Gastroesophageal sphincter (tissue), 3 donors: ENCODE measurements around the gene POLD2.

Experiments used
- EP300 ChIP-seq: sonication (generic); formaldehyde crosslinking; IDR thresholded peaks from one replicate; pipeline ENCODE4 v1.6.1; 2017; ENCODE audit warnings: antibody characterized with exemption, mild to moderate bottlenecking
- POLR2A ChIP-seq, 2 donors: fragments of 450-650 bp; IDR thresholded peaks; one replicate each; pipeline ENCODE4 v1.6.1; 2017; ENCODE audit warnings: antibody characterized with exemption in 2 of 2, mild to moderate bottlenecking in 2 of 2, moderate library complexity in 1 of 2
- POLR2AphosphoS5 ChIP-seq: sonication (generic); formaldehyde crosslinking; IDR thresholded peaks from one replicate; pipeline ENCODE4 v1.6.1; 2017; ENCODE audit warnings: antibody characterized with exemption
- TF ChIP-seq, protein P1 (sequence below), 4 experiments: fragments of 200-600 bp in 2 of 4; fragments of 450-650 bp in 2 of 4; sonication (generic) in 1 of 4; IDR thresholded peaks; one replicate each; pipeline ENCODE4 v1.5.1; 2017 to 2019; ENCODE audit warnings: antibody characterized with exemption in 4 of 4, mild to moderate bottlenecking in 2 of 4, moderate library complexity in 2 of 4

DNA sequence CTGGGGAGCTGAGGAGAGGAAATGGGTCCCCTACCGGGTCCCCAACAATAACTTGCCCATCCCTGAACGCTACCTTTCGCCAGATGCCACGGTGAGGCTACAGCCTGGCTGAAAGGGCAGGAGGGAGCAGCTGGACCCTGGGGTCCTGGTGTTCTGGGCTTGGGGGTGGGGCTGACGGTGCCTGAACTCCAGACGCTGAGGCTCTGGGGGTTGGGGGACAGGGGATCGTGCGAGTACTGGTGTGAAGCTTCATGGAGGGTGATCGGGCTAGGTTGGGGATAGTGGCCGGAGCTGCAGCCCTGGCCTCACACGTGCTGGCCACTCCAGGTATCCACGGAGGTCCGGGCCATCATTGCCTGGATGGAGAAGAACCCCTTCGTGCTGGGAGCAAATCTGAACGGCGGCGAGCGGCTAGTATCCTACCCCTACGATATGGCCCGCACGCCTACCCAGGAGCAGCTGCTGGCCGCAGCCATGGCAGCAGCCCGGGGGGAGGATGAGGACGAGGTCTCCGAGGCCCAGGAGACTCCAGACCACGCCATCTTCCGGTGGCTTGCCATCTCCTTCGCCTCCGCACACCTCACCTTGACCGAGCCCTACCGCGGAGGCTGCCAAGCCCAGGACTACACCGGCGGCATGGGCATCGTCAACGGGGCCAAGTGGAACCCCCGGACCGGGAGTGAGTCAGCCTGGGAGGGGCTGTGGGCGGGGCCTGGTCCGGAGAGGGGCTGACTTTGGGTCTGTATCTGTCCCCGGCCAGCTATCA is 10.9 kb downstream of the POLD2 start:
- TF ChIP-seq, protein P1, sequence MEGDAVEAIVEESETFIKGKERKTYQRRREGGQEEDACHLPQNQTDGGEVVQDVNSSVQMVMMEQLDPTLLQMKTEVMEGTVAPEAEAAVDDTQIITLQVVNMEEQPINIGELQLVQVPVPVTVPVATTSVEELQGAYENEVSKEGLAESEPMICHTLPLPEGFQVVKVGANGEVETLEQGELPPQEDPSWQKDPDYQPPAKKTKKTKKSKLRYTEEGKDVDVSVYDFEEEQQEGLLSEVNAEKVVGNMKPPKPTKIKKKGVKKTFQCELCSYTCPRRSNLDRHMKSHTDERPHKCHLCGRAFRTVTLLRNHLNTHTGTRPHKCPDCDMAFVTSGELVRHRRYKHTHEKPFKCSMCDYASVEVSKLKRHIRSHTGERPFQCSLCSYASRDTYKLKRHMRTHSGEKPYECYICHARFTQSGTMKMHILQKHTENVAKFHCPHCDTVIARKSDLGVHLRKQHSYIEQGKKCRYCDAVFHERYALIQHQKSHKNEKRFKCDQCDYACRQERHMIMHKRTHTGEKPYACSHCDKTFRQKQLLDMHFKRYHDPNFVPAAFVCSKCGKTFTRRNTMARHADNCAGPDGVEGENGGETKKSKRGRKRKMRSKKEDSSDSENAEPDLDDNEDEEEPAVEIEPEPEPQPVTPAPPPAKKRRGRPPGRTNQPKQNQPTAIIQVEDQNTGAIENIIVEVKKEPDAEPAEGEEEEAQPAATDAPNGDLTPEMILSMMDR (IDR thresholded peaks at IDR 0.05) = no peak
- TF ChIP-seq POLR2AphosphoS5 (peak; percentile 14), EP300 (no peak), POLR2A (IDR thresholded peaks at IDR 0.05) (no peak)
